Fibroblast of skin of left quadriceps (primary cell): ENCODE results near the gene MEGF10.
A peak's percentile ranks its signal among the peaks of the same experiment; 100 is the strongest.

Source experiments
- DNase-seq, 2 experiments: peaks; one replicate each; pipeline ENCODE4 v3.0.0-alpha.2; 2013; ENCODE audit warnings: low read depth in 2 of 2

The MEGF10 gene

DNA sequence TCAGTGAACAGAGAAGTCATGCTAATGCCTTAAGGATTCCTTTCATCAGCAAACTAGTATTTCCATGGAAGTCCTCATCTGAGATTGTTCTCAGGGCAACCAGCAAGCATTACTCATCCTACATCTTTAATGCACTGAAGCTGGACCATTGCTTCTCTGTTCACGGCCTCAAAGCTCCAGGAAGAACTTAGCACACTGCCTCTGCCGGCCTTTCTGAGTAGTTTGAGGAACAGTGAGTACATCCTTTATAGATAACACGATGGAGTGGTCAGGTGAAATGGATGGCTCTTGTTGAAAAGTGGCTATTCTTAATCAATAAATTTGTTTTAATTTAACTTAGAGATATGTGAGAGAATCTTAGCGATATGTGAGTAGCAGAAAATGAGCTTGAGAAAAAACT lies 35.8 kb downstream of the MEGF10 start:
- DNase-seq: no peak

DNA sequence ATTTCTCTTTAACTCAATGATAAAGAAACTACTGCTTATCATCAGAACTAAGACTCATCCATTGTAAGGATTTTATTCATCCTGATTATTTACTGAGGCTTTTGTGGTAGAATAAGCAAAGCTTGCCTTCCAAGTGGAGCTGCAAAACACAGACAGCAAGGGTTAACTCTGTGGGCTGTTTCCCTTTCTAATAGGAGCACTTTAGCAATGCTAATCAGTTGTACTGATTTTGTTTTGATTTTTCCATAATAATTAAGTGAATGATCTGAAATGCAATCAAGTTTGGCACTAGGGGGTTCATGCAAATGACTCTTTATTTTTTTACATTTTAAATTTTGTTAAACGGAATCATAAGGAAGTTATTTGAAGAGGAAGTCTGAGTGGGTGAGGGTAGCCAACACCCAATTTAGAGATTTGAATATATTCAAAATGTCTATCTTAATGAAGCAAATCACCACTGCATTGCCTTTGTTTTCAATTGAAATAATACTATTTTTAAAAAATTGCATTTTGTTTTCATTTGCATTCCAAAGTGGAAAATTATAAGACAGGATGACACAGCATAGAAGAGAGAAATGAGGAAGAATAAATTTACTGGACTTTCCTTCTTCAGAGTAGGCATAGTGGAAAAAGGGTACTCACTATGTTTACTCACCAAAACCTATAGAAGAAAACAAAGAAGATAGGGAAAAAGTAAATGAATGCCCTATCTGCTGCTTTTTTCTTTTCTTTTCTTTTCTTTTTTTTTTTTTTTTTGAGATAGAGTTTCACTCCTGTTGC lies 36.6 kb downstream of the MEGF10 start:
- no peak for DNase-seq

DNA sequence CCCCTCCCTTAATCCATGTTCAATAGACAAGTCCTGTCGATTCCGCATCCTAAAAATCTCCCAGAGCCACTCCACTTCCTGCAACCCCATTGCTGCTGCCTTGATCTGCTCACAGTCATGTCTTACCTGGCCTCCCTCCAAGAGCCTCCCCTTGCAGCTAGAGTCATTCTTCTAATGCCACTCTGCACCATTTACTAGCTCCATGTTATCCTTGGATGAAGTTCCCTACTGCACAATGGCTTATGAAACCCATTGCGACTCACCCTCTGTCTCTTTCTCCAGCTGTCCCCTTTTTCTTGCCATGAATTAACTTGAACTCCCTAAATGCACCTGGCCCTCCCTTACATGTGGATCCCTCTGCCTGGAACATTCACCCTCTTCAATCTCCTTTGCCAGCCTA lies 39.5 kb downstream of the MEGF10 start:
- DNase-seq: no peak

DNA sequence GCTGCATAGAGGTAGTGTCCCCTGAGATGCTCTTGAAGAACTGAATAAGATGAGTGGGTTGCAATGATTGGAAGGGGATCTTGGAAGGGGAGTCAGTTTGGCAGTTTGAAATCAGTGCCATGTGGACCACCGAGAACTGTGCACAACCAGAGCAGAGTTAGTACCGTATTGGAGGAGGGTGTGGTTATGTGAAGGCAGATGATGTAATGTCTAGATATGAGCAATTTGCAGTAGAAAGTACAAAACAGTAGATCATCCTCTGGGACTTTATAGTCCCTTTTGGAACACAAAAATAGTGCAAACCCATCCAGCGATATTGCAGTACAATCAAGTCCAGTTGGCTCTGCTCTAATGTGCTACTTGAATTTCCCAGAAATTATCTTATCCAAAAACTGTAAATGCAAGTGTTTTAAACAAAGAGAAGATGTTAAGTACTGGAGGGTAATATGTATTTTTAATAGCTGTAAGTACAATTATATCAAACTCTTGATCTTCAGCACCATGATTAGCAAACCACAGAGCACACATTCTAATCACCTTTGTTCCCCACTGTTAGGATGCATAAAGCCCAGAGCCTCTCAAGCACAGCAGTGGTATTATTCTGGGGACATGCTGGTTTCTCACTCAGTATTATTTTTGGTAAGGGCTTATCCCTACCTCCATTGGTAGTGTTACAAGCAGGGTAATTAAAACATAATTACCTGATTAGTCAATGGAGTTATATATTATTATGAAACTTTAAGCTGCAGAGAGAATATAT lies 41.5 kb downstream of the MEGF10 start:
- DNase-seq: no peak

DNA sequence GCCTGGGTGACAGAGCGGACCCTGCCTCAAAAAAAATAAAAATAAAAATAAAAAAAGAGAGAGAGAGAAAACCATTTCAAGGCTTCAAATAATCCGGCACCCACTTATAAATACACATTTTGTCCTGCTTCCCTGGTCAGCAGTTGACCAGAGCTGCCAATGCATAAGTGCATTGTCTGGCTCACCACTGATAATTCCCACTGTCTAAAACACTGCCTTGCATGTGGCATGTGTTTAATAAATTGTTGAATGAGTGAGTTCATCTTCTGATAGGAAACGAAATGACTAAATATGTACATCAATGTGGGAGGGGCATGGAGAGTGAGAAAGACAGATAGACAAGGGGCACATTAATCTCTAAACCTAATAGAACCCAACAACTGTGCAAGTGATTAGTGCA lies 42.9 kb downstream of the MEGF10 start:
- DNase-seq: no peak

DNA sequence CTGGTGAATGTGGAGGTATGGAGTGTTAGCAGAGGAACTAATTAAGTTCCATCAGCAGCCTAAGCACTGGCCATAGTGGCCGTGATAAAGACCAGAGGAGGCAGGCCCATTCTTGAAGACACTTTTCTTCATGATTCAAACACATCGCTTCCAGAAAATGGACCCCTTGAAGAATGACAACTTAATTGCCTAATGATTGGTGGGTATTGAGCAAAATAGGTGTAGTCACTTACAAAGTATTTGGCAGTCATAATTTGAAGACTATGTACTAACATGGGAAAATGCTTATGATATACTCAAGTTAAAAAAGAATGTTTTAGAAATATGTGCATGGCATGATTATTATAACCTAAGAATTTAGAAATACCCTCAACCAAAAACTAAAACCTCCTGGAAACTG lies 44.8 kb downstream of the MEGF10 start:
- DNase-seq: peak; percentile 13 to 19

DNA sequence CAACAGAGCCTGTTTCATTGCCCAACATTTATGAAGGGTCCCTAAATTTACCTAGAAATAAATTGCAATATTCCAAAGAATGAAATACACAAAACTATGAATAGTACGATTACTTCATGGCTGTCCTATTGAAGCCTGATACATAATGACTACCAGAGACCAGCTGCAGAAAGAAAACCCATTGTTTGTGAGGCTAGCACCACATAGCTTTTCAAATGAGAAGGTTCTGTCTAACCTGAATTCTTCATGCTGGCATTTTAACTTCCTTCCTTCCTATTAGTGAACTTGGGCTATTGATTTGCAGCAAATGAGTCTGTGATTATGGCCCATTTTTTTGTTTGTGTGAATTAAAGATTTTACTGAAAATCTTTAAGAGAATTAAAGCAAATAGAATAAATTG lies 47.3 kb downstream of the MEGF10 start:
- no peak for DNase-seq

DNA sequence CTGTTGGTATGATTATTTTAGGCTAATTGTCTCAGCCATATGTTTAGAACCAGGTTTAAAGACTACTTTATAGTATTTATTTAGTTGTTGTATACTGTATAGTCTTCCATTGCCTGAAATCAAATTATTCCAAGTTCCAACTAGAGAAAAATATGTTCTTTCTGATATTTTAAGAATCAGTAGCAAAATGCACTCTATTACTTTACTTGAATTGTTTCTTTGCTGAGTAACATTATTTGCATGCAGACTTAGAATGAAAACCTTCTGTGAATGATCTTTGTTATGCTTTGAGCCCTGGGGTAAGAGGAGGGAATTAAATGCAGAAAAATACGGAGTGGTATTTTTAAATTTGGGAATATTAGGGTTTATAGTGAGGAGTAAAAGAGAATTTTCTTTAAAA lies 47.9 kb downstream of the MEGF10 start:
- no peak for DNase-seq

DNA sequence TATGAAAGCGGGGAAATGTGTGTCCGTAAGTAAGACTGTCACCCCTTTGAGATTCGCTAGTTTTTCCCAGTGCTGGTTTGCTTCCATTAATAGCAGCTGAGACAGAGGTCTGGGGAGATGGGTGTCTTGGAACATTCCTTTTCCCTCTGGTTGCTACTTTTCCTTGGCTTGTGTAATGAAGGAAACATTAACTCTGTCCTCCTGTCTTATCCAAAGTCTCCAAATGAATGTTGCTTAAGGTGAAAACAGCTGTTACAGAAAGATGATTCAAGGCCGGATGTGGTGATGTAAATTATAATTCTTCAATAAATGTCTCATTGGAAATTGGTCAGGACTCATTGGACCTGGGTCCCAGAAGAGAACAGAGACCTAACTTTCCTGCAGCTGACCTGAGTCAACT lies 50.0 kb downstream of the MEGF10 start:
- DNase-seq: no peak

DNA sequence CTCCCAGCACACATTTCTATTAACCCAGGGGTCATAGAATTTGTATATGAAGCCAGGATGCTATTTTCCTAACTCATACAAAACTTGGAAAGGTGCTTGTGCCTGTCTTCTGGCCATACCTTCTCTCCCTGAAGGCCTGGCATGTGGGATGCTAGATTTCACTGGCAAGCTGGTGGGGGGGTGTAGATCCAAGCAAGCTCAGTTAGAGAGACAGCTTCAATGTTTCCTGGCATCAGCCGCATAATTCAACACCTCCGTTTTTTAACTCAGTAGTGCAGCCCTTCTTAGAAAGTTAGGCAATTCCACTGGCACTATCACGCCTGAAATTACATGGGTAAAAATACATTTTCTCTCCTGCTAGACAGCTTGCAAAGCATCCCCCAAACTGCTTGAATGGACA lies 51.8 kb downstream of the MEGF10 start:
- no peak for DNase-seq

DNA sequence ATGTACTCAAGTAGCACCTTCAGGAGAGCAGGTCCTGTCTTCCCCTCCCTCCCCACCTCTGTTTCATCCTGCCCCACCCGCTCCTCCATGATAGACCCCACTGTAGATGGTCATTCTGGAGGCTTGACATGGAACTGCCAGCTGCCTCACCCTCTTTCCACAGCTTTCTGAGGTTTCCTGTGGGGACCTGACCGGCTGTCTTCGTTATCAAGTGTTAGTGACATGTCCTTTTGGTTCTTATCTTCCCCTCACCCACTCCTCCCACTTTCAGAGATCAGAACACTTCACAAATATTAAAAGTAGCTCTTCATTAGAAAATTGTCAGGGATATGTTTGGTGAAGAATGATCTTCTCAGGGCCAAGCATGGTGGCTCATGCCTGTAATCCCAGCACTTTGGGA lies 52.7 kb downstream of the MEGF10 start:
- no peak for DNase-seq

DNA sequence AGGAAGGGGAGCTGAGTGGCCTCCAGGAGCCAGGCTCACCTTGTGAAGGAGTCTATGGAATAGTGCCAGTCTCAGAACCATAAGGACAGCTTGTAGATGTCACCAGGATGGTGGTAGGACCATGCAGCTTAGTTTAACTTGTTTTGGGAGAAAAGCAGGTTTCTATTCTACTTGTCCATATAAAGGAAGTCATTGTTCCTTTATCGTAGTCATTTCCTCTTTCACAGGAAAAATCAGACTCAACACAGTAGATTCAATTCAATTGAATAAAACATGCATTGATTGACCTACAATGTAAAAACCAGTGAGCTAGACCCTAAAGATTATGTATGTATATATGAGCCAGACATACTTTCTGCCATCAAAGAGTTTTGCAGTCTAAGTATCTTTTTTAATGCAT lies 53.3 kb downstream of the MEGF10 start:
- DNase-seq: no peak

DNA sequence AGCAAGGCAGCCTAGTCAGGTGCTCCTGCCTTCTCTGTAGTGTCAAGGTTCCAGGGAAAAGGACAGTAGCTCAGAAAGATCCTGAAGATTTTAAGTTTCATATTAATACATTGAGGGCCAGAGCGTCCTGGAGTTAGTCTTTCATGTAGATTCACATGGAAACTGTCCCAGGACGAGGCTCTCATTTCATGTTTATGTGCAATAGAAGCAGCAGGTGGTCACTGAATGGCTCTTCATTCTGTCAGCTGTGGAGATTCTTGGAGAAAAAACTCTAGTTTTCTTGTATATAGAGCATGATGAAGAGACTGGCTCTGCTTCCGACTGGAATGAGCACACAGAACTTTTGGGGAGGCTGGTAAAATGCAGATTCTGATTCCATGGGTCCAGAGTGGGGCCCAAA lies 54.3 kb downstream of the MEGF10 start:
- DNase-seq: no peak

DNA sequence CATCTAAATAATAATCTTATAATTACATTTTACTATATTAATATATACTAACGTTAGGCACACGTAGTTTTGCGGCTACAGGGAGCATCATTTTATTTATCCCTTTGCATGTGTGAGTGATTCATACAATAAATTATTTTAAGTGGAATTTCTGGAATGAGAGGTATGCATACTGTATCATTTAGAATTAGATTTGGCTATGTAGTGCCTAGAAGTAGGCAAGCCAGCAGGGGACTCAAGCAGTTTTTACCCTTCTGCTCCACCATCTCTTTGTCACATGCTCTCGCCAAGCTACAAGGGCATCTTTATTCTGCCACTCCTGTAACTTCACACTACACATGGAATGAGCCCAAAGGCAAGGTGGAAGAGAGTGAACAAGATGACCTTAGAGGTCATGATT lies 60.8 kb downstream of the MEGF10 start:
- DNase-seq: peak in 1 of 2 experiments; percentile 13

DNA sequence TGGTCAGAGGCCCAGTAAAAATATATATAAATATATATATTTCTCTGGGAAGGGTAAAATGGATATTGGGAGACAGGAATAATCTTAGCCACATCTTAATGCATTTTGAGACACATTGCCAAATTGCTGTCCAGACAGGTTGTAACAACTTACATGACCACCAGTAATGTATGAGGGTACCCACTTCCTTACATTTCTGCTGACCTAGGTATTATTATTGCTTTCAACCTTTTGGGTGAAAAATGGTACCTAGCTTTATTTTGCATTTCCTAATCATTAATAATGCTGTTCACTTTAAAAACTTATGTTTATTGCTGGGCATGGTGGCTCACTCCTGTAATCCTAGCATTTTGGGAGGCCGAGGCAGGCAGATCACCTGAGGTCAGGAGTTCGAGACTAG lies 61.5 kb downstream of the MEGF10 start:
- DNase-seq: no peak

DNA sequence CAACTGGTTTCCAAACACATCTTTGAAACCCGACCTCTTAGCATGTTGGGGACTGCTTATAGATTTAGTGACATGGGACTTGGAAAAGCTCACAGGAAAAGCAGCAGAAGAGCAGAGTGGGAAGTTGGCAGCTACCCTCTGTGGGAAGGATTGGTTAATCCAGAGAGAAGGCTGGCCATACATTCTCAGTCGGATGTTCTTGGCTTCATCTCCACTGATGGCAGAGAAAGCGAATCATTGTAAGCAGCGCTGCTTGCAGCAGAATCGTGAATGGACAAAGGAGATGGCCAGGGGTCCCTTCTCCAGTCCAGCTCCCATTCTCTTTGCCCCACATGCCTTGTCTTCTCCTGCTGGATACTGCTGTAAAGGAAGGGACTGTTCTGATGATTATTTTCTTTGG lies 62.7 kb downstream of the MEGF10 start:
- no peak for DNase-seq

DNA sequence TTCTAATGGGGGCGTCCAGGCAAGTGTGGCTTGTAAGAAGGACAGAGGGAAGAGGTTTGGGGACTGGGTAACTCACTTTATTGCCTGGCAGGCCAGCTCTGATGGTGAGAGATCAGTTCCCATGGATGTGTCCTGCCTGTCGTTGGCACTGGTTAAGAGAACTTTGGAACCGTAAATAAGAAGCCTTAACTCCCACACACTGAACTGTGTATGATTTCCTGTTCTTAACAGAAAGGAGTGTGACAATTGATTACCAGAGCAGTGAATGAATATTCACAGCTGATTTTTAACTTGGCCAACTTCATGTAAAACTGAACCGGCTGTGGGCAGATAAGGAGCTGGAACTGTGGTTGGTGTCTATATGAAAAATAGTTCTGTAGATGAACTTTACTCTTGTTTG lies 63.2 kb downstream of the MEGF10 start:
- no peak for DNase-seq

DNA sequence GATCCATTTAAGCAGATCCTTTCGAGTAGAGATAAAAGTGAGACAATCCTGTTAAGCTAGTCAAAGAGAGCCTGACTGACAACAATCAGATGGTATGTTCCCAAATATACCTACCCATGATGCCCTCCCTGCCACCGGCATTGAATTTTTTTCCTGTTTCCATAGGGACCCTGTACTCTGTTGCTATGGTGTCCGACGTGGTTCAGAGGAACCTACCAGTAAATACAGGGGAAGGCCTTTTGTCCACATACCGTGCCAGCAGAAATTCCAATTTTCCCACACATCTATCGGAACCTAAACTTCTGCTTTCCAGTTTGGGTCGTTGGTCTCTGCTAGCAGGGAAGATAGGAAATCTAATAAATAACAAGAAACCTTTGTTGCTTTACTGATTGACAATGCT lies 64.7 kb downstream of the MEGF10 start:
- no peak for DNase-seq

DNA sequence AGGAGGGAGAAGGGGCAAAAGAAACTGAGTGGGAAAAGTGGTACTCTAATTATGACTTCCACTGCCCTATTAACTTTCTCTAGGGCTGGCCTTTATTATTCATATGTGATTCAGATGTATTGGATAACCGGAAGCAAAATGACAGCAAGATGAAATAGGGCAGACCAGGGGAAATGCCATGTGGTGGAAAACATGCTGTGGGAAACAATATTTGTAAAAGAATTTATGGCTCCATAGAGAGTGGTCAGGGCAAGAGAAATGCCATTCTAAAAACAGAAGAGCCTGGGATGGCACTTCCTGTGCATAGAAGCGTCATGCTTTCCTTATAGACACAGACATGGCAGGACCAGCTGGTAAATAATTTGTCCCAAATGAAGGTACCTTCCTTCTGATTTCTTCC lies 67.7 kb downstream of the MEGF10 start:
- DNase-seq: peak; percentile 31 to 39

DNA sequence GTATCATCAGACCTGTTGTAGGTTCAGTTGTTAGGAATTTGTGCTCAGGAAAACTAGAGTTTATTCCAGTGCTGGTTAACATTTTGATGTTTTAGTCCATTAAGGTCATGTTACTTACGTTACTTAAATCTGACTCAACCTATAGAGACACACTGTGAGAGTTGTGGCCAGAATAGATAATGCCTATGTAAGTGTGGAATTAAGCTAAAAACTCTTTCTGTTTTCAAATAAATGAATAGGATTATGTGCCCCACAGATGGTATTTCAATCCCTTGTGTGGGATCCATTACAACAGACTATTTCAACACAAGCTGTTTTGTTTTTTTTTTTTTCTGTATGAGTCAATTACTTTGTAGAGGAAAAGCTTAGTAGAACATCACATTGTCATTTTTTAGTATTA lies 68.1 kb downstream of the MEGF10 start:
- DNase-seq: peak; percentile 34 to 35

DNA sequence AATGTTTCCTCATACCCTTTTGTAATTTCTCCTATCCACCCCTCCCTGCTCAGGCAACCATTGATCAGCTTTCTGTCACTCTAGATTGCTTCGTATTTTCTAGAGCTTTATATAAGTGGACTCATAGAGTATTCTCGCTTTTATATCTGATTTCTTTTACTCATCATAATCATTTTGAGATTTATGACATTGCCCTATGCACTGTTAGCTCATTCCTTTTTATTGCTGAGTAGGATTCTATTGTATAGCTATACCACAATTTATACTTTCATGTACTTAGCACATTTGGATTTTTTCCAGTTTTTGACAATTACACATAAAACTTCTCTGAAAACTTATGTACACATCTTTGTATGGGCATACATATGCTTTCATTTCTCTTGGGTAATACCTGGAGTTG lies 68.9 kb downstream of the MEGF10 start:
- no peak for DNase-seq

DNA sequence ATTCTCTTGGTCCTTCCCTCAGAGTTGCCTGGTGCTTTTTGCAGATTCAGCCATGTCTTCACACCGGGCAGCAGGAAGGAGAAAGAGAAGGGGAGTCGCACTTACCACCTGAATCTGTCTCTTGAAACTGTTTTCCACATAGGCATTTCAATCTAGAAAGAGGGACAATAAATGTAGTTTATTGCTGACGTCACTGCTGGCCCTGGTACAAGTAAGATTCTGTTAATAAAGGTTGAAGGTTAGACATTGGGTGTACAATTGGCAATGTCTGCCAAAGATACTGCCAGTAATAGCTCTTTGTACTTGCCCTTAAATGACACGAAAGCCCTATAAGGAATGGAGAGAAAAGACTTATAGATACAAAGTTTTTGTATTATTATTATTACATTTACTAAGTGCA lies 72.8 kb downstream of the MEGF10 start:
- no peak for DNase-seq

DNA sequence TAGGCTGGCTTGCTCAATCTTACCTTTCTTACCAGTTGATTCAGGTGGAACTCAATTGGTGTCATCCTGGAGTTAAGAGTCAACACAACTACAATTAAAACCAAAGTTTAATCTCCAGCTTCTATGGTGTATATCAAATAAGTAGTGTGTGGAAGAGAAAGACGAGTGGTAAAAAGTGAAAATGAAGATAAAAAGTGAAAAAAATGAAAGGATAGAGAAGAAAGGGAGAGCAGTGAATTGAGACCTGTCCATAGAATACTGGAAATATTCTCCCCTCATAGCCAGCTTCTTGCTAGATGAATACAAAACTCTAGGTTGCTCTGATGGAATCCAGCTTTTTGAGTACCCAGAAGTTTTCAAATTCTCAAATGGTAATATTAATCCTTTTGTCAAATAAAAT lies 76.4 kb downstream of the MEGF10 start:
- no peak for DNase-seq
